ENCODE measurements around the gene PNLDC1.

- TF ChIP-seq CTCF (IDR thresholded peaks at IDR 0.05; ENCODE audit: low read length) (no peak), EZH2 (optimal IDR thresholded peaks at IDR 0.05; ENCODE audit: low read depth, low read length) (no peak)
Observed at GRCh38 chr6:159819098-159819497, 19.0 kb downstream of the PNLDC1 start.

Measured in MM.1S (cell line).